Muscle layer of colon (tissue), 2 donors: ENCODE measurements around the gene KMT2B.
"Not testable (repeated sequence)": the region's sequence is repeated elsewhere in the genome, so short reads cannot be mapped to it uniquely, and the experiment has no call there.

Source experiments
- H3K27ac ChIP-seq: one replicate; pipeline ENCODE4 v1.7.0; 2013; ENCODE audit warnings: low read depth, mild to moderate bottlenecking, low read length, moderate library complexity
- H3K27me3 ChIP-seq, 2 donors: one replicate each; pipeline ENCODE4 v1.7.0; 2013; ENCODE audit warnings: low read length in 2 of 2, mild to moderate bottlenecking in 2 of 2; ENCODE audit not compliant: insufficient read depth in 2 of 2, control insufficient read depth in 1 of 2
- H3K36me3 ChIP-seq: one replicate; pipeline ENCODE4 v1.7.0; 2013; ENCODE audit warnings: mild to moderate bottlenecking, low read length; ENCODE audit not compliant: insufficient read depth
- H3K4me1 ChIP-seq: one replicate; pipeline ENCODE4 v1.7.0; 2013; ENCODE audit warnings: mild to moderate bottlenecking, low read length; ENCODE audit not compliant: insufficient read depth
- H3K4me3 ChIP-seq, 2 donors: one replicate each; pipeline ENCODE4 v1.7.0; 2013; ENCODE audit warnings: low read length in 2 of 2, low read depth in 1 of 2, mild to moderate bottlenecking in 1 of 2, moderate library complexity in 1 of 2
- H3K9ac ChIP-seq: one replicate; pipeline ENCODE4 v1.7.0; 2013; ENCODE audit warnings: low read length
- H3K9me3 ChIP-seq: one replicate; pipeline ENCODE4 v1.7.0; 2013; ENCODE audit warnings: mild to moderate bottlenecking, low read length
- donor health status: abdominal sarcoma.
- donor health status: Adenocarcinoma of cecum.

KMT2B gene

GRCh38 chr19:35722461-35722860, 4.7 kb downstream of the KMT2B start:
- Histone ChIP-seq H3K36me3 (peaks cover 68% of the 10 kb centered on the region), H3K27me3 (no peaks in the 10 kb centered on the region), H3K4me1 (peaks cover 11% of the 10 kb centered on the region), H3K9me3 (no peaks in the 10 kb centered on the region), H3K4me3 (no peak overlapping the region), H3K9ac (no peak overlapping the region), H3K27ac (no peak overlapping the region)

- H3K9me3 ChIP-seq: no peaks in the 10 kb centered on the region
- no peaks in the 10 kb centered on the region for H3K27me3 ChIP-seq
- H3K27ac ChIP-seq: no peak overlapping the region
- H3K4me3 ChIP-seq: no peak overlapping the region
- no peak overlapping the region for H3K9ac ChIP-seq
- peaks cover 11% of the 10 kb centered on the region for H3K4me1 ChIP-seq
- H3K36me3 ChIP-seq: peaks cover 72% of the 10 kb centered on the region
These were observed 5.1 kb downstream of the KMT2B start for GRCh38 chr19:35722897-35723296.

- peaks cover 80% of the 10 kb centered on the region for H3K36me3 ChIP-seq
- no peak overlapping the region for H3K9ac ChIP-seq
- no peaks in the 10 kb centered on the region for H3K27me3 ChIP-seq
- no peak overlapping the region for H3K4me3 ChIP-seq
- no peaks in the 10 kb centered on the region for H3K9me3 ChIP-seq
- H3K4me1 ChIP-seq: peaks cover 10% of the 10 kb centered on the region
- no peak overlapping the region for H3K27ac ChIP-seq
These were observed 5.9 kb downstream of the KMT2B start for GRCh38 chr19:35723671-35724070.

- not testable (repeated sequence) for H3K4me3 ChIP-seq, H3K9ac ChIP-seq, H3K27ac ChIP-seq, H3K4me1 ChIP-seq, H3K27me3 ChIP-seq, H3K9me3 ChIP-seq
- peaks cover 84% of the 10 kb centered on the region for H3K36me3 ChIP-seq
These were observed 6.3 kb downstream of the KMT2B start for GRCh38 chr19:35724132-35724531.

GRCh38 chr19:35724560-35724959, 6.8 kb downstream of the KMT2B start:
- H3K27me3 ChIP-seq: no peaks in the 10 kb centered on the region
- H3K9ac ChIP-seq: no peak overlapping the region
- no peaks in the 10 kb centered on the region for H3K9me3 ChIP-seq
- no peak overlapping the region for H3K27ac ChIP-seq
- no peak overlapping the region for H3K4me3 ChIP-seq
- peaks cover 2% of the 10 kb centered on the region for H3K4me1 ChIP-seq
- peaks cover 89% of the 10 kb centered on the region for H3K36me3 ChIP-seq

GRCh38 chr19:35725216-35725861, 7.5 kb downstream of the KMT2B start:
- Histone ChIP-seq H3K9me3 (no peaks in the 10 kb centered on the region), H3K36me3 (peaks cover 89% of the 10 kb centered on the region), H3K27me3 (no peaks in the 10 kb centered on the region), H3K4me3 (no peak overlapping the region), H3K9ac (no peak overlapping the region), H3K4me1 (no peaks in the 10 kb centered on the region), H3K27ac (no peak overlapping the region)

- Histone ChIP-seq H3K9me3 (no peaks in the 10 kb centered on the region), H3K9ac (no peak overlapping the region), H3K4me1 (no peaks in the 10 kb centered on the region), H3K4me3 (no peak overlapping the region), H3K36me3 (peaks cover 97% of the 10 kb centered on the region), H3K27me3 (no peaks in the 10 kb centered on the region), H3K27ac (no peak overlapping the region)
These were observed 9.5 kb downstream of the KMT2B start for GRCh38 chr19:35727053-35727955.

- Histone ChIP-seq H3K4me3 (no peak overlapping the region), H3K4me1 (no peaks in the 10 kb centered on the region), H3K27me3 (no peaks in the 10 kb centered on the region), H3K27ac (no peak overlapping the region), H3K36me3 (peaks cover 89% of the 10 kb centered on the region), H3K9me3 (no peaks in the 10 kb centered on the region), H3K9ac (no peak overlapping the region)
These were observed 10.3 kb downstream of the KMT2B start for GRCh38 chr19:35727956-35728706.

GRCh38 chr19:35729021-35729420, 11.2 kb downstream of the KMT2B start:
- Histone ChIP-seq H3K4me1 (no peaks in the 10 kb centered on the region), H3K27me3 (no peaks in the 10 kb centered on the region), H3K9ac (no peak overlapping the region), H3K9me3 (no peaks in the 10 kb centered on the region), H3K36me3 (peaks cover 84% of the 10 kb centered on the region), H3K27ac (no peak overlapping the region), H3K4me3 (no peak overlapping the region)

GRCh38 chr19:35729763-35730162, 12.0 kb downstream of the KMT2B start:
- Histone ChIP-seq H3K36me3 (peaks cover 84% of the 10 kb centered on the region), H3K27ac (no peak overlapping the region), H3K4me3 (no peak overlapping the region), H3K27me3 (no peaks in the 10 kb centered on the region), H3K4me1 (no peaks in the 10 kb centered on the region), H3K9me3 (no peaks in the 10 kb centered on the region), H3K9ac (no peak overlapping the region)

- H3K4me1 ChIP-seq: no peaks in the 10 kb centered on the region
- peaks cover 84% of the 10 kb centered on the region for H3K36me3 ChIP-seq
- no peak overlapping the region for H3K27ac ChIP-seq
- no peaks in the 10 kb centered on the region for H3K27me3 ChIP-seq
- no peaks in the 10 kb centered on the region for H3K9me3 ChIP-seq
- H3K9ac ChIP-seq: no peak overlapping the region
- no peak overlapping the region for H3K4me3 ChIP-seq
These were observed 12.5 kb downstream of the KMT2B start for GRCh38 chr19:35730326-35730725.
